HG02981 (cell line): ENCODE results near the gene CNIH4.
"Not testable (repeated sequence)": the region's sequence is repeated elsewhere in the genome, so short reads cannot be mapped to it uniquely, and the experiment has no call there.

Experiments
- ATAC-seq: cut with Tn5 transposase; IDR thresholded peaks from one replicate; pipeline ENCODE4 v1.9.1; 2021; ENCODE audit warnings: mild to moderate bottlenecking, moderate library complexity; ENCODE audit not compliant: unreplicated experiment

CNIH4 gene

DNA sequence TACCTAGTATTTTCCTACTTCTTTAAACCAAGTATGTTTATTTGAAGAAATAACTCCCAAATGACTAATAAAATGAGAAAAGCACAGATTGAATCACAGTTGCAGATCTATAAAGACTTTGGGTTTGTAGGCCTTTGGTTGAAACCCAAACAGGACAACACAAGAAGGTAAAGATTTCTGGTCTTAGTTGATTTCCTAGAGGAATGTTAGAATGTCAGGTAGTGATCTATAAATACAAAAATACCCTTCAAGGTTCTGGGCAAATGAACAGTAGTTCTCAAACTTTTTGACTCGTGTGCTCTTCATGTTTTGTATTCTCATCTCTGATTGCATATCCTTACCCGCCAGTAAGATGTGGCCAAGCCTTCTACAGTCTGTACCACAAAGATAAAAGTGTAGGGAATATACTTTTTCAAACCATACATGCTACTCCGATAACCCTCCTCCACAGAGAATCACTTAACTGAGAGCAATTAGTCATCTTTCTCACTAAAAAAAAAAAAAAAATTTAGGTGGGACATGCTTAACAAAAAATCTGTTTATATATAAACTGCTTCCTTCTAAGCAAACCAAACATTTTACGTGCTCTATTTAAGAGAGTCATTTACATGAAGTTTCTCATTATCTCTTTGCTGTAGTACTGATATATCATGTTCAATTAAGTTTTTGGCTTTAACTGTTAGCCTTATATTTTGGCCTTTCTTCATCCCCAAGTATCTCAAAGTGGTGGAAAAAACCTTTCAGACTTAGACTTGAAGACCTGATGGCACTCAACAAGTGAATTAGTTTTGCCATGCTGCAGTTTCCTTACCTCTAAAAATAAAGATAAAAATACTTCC lies 36.0 kb downstream of the CNIH4 start:
- ATAC-seq, result no peak

DNA sequence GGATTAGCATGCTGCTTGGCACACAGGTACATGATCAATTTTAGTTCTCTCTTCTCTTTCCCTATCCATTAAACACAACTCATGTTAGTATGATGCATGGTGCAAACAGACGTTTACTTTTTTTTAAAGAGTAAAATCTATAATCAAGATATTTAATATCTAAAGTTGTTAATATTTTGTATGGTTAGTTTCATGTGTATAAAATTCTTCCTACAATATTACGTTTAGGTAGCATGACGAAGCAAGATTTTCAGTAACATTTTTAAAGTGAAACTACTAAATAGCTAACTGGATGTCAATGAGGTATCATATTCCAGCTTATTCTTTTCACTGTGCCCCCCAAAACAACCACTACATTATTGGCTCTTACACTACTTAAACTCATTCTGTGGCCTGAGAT lies 36.6 kb downstream of the CNIH4 start:
- ATAC-seq, result no peak

DNA sequence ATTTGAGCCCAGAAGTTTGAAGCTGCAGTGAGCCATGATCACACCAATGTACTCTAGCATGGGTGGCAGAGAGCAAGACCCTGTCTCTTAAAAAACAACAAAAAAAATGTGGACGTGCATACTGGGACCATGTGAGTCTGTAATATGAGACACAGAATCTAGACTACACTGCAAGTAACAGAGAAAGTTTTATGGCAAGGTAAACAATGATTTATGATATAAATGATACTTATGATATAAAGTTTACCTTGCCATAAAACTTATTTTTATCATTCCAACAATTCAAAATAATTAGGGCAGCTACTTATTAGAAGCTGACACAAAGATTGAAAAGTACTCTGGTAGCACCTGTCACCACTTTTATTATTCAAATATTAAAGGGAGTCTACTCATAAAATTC lies 43.2 kb downstream of the CNIH4 start:
- no peak for ATAC-seq

DNA sequence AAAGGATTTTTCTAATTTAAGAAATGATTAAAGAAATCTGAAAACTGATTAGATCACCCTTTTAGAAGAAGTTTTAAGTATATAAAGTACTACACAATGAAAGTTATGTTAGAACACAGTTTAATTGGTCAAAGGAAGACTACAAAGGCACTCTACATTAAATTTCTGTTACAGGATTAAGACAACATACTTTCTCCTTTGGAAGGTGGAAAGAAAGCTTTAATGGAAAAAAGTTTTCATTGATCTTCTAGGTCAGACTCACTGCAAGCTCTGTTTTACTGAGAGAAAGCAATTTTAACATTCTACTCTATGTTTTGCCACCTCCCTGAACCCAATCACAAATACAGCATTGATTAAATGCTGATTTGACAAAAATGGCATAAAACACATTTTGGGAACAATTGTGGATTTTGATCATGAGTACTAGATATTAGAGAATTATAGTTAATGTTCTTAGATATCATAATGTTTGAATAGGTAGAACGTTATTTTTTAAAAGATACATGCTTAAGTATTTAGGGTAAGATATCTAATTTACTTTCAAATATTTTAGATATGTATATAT lies 45.9 kb downstream of the CNIH4 start:
- ATAC-seq, result no peak

DNA sequence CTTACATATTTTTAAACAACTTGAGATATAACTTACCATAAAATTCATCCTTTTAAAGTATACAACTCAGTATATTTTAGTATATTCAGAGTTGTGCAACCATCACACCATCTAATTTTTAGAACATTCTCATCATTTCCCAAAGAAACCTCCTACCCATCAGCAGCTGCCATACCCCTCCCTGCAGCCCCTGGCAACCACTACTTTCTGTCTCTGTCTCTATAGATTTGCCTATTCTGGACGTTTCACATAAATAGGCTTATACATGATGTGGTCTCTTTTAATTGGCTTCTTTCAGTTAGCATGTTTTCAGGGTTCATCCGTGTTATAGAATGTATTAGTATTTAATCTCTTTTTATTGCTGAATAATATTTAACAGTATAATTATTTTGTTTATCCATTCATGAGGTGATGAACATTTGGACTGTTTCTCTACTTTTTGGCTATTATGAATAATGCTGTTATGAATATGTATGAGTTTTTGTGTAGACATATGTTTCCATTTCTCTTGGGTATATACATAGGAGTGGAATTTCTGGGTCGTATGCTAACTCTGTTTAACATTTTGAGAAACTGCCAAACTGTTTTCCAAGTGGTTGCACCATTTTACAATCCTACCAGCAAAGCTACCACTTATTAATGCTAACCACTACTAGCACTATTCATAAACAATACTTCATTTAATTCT lies 48.4 kb downstream of the CNIH4 start:
- ATAC-seq, result no peak

DNA sequence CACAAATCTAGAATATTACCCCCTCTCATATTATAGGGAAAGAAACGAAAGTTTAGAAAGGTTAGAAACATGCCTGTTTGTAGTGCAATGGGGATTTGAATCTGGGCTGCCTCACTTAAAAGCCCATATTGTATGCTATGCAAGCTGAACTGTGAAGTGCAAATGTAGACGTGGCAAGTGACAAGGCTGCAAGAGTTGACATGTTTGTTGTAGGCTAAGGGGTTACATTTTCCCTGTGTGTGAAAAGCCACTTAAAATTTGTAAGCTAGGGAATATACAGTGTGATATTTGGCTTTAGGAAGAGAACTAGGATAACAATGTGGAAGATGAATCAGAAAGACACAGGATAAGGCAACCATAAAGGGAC lies 48.9 kb downstream of the CNIH4 start:
- no peak for ATAC-seq

DNA sequence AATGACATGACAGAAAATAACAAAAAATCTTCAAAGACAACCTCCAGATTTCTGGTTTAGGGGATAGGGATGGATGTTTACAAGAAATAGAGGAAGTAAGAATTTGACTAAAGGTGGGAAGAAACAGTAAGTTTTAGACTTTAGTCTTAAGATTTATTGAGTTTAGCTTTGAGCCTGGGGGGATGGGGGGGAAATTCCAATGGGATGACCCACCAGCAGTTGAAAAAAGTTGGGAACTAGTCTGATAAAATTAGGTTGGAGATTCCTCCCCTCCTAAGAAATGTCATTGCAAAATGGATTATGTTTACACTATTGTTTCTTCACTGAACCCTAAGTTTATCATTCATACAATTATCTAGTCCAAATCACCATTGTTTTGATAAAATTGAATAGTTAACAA lies 49.5 kb downstream of the CNIH4 start:
- ATAC-seq, result no peak

DNA sequence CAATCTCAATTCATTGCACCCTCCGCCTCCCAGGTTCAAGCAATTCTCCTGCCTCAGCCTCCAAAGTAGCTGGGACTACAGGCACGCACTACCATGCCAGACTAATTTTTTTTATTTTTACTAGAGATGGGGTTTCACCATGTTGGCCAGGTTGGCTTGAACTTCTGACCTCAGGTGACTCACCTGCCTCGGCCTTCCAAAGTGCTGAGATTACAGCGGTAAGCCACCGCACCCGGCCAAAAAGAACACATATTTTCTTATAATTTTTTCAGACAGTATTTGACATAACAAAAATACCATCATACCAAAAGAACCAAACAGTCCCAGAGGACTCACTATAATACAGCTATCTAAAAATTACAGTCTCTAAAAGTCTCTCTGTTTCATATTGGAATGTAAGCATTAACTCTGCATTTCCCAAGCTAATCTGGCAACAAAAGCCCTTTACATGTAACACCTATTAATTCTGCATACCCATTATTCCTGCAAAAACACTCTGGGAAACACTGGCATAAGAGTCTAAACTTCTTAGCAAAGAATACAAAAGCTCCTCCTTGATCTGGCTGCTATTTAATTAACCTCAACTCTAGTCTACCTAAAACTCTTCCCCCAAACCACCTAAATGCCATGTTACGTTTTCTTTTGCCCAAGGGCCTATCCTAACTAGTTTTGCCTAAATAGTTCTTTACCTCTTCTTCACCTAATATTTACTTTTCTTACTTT lies 51.1 kb downstream of the CNIH4 start:
- no peak for ATAC-seq

DNA sequence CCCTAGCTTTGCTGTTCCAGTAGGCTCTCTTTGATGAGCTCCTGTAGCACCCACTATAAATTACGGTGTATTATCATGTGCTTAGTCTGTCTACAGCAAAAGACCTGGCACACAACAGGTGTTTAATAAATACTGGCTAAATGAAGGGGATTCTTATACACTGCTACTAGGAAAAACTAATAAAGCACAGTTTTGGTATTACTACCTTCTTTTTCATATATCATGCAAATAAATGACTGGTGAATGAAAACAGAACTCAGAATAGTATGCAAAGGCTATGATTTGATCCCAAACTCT lies 51.6 kb downstream of the CNIH4 start:
- ATAC-seq, result no peak

DNA sequence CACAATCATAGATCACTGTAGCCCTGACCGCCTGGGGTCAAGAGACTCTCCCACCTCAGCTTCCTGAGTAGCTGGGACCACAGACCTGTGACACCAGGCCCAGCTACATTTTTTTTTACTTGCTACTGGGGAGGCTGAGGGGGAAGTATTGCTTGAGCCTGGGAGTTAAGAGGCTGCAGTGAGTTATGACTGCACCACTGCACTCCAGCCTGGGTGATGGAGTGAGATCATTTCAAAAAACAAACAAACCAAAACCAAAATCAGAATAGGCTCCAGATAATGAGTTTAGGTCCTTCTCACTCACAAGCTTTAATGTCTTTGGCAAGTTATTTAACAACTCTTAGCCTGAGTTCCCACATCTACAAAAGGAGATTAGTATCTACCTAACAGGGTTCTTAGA lies 55.1 kb downstream of the CNIH4 start:
- no peak for ATAC-seq

DNA sequence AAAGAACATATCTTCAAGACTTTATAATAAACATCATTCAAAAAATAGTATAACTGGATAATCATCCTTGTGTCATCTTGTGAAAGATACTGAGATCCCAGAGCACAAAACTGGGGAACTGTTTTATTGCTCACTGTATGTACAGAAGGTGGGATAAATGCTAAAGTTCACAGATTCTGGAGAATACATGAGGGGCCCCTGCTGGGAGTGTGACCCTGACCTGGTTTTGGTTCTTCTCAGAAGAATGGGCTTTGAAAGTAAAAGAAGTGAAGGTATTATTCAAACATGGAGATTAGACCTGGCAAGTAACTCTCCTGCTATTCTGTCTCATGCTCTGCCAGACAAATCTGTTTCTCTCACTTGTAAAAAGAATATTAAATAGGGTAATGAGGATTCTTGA lies 63.4 kb downstream of the CNIH4 start:
- ATAC-seq, result no peak

DNA sequence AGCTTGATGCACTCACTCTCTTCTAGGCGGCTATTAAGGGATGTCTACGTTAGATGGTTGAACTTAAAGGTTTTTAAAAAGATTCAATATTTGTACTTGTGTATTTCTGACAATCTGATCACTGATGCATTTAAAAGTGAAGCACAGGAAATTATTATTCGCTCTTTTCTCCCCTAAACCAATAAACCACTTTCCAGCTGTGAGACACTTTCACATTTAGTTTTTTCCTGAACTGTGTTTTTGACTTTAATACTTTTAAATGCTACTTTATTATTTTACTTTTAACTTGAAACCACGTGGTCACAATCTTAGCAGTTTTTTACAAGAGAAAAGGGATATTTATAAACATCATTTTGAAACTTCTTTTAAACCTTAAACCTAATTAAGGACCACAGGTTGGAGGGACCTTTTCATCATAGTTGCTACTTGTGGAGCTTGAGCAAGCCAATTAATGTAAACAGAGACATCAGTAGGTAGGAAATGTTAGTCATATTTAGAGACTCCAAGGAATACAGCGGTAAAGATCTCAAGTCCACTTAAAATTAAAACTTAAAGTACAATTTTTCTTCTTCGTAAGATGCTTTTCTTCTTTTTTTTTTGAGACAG lies 68.7 kb downstream of the CNIH4 start:
- no peak for ATAC-seq

DNA sequence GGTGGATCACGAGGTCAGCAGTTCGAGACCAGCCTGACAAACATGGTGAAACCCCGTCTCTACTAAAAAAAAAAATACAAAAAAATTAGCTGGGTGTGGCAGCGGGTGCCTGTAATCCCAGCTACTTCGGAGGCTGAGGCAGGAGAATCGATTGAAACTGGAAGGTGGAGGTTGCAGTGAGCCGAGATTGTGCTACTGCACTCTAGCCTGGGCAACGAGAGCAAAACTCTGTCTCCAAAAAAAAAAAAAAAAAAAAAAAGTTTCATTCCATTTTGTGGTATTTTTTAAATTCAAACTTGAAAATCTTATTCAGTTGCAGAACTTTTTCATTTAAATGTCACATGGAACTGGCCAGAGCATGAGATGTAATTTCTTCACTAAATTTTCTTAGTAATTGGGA lies 70.2 kb downstream of the CNIH4 start:
- ATAC-seq, result not testable (repeated sequence)

DNA sequence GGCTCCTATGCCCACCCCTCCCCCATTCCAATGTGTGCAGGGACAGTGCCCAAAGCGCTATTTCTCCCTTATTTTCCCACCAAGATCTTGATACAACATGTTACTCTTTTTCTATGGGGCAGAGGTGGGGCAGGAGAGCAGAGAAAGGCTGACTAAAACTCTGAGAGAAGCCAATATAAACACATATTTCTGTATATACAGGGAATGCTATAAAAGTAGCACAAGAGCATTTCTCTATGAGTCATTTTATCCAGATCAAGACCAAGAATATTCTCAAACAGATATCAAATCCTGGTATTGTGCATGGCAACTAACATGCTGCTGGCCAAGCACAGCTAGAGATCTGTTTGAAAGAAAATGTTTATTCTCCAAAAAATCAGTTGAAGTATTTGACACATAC lies 70.7 kb downstream of the CNIH4 start:
- ATAC-seq, result no peak

DNA sequence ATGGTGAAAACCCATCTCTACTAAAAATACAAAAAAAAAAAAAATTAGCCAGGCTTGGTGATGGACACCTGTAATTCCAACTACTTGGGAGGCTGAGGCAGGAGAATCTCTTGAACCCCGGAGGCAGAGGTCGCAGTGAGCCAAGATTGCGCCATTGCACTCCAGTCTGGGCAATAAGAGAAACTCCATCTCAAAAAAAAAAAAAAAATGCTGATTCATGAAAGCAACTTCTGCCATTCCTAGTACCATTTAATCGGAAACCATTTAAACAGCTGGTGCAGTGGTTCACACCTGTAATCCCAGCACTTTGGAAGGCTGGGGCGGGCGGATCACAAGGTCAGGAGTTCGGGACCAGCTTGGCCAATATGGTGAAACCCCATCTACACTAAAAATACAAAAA lies 72.0 kb downstream of the CNIH4 start:
- not testable (repeated sequence) for ATAC-seq
